Measurements from ENCODE around the gene ARID1B.
"Not testable (repeated sequence)": the region's sequence is repeated elsewhere in the genome, so short reads cannot be mapped to it uniquely, and the experiment has no call there.

Gene ARID1B

DNA sequence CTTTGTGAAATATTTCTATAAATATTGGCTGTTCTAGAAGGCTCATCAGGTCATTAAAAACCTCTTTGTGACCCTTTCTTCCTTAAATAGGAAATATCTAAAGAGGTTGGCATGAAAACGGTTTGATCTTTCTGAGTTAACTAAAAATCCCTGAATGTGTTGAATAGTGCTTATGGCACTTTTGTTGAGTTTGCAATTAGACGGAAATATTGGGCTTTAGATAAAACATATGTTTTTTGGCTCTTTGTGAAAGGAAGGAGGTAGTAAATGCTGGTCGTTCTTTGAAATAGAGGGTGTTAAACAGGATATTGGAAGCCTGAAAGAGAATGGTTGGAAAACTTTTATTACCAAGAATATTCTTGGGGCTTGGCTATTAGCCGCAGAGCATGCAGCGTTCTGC lies 163.0 kb downstream of the ARID1B start:
- DNase-seq (ENCODE audit: low spot score) = no peak

DNA sequence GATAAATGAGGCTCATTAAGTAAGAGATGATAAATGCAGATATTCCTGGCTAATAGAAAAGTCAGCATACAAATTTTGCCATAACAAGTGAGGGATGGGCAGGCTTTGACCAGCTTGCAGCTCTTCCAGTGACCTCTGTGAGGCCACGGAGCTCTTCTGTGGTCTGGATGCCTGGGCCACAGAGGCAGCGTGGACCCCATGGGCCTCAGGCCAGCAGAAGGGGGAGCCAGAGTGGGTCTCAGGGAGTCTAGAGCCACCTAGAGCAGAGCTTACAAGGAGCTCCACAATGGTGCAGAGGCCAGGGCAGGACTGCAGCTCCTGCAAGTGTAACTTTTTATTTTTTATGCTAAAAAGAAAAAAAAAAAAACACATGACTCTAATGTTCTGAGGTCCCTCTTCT lies 165.1 kb downstream of the ARID1B start:
- no peak for DNase-seq (ENCODE audit: low spot score)

DNA sequence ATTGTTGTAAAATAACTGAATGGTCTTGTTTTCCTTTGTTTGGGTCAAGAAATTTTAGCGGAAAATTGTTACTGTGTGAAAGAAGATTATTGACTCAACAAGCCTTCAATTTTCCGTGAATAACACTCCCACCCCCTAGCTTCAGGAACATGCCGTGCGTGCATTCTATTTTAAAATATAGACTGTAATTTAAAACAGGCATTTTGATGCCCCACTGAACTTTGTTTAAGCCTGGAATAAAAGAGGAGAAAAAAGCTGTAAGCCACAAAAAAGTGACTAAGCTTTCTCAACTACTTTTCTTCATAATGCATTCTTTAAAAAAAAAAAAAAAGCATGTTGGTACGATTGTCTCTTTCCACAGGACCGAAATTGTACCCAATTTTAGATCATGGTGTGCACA lies 166.0 kb downstream of the ARID1B start:
- no peak for DNase-seq (ENCODE audit: low spot score)

DNA sequence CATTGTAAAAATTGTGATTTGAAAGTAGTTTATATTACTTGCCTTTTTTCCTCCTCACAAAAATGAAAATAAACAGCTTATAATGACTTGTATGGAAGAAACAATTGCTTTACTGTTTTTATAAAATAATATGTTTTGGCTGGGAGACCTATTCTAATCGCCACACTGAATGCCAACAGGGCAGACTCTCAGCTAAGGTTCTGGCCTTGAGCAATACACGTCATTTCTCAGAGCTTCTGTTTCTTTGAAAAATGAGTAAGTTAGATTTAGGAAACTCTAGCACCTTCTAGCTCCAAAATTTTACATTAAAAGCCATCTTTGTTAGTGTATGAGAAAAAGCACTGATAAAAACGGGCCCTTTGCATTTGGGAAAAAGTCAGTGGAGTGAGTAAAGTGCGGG lies 166.6 kb downstream of the ARID1B start:
- DNase-seq (ENCODE audit: low spot score) = no peak

DNA sequence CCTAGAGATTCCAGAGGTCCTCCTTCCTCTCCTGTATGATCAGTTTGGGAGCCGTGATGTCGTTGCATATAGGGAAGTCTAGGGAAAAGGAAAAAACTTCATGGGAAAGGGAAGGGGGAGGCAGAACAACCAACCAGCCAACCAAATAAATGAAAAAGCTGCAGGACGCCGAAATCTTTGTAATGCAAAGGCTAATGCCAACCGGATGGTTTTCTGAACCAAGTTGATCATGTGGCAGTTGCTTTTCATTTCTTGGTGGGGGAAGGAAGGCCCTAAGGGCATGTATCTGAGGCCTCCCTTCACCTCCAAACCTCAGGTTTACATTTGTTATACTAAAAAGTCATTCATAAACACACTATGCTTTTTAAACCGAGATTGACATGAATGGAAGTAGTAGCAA lies 167.2 kb downstream of the ARID1B start:
- no peak for DNase-seq (ENCODE audit: low spot score)

DNA sequence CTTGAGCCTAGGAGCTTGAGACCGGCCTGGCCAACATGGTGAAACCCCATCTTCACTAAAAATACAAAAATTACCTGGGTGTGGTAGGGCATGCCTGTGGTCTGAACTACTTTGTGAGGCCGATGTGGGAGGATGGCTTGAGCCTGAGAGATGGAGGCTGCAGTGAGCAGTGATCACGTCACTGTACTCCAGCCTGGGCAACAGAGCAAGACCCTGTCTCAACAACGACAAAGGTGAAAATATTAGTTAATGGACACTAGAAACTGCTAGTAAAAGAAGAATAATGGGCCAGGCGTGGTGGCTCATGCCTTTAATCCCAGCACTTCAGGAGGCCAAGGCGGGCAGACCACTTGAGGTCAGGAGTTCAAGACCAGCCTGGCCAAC lies 168.6 kb downstream of the ARID1B start:
- not testable (repeated sequence) for DNase-seq (ENCODE audit: low spot score)

DNA sequence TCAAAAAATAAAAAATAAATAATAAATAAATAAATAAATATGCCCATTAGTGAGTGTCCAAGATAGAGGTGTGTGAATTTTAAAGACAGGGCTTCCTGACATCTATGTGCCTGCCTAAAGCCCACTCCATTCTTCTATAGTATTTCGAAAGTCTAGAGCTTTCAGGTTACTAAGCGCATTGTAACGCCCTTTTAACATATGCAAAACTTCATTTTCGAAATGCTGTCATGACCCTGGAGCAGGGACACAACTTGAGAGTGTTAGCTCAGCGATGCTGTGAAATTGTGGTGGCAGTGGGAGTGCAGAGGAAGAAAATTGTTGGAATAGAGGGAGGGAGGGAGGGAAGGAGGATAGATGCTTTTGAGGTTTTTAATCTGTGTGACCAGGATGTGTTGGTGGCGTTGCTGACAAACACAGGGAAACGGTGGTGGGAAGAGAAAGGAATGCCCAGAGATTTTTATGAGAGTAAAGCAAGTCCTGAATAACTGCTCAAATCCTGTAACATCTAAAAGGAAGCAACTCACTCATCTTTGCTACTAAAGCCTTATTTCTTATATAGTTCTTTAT lies 169.3 kb downstream of the ARID1B start:
- DNase-seq (ENCODE audit: low spot score) = no peak

DNA sequence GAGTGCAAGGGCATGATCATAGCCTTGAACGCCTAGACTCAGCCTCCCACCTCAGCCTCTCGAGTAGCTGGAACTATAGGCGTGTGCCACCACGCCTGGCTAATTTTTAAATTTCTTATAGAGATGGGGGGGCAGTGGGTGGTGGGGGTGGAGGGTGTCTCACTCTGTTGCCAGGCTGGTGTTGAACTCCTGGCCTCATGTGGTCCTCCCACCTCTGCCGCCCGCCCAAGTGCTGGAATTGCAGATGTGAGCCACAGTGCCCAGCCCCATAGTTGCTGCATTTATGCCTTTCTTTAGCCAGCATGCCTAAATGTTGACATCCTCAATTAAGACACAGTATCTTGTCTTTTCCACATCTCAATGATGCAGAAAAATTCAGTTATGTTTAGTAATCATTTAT lies 171.1 kb downstream of the ARID1B start:
- no peak for DNase-seq (ENCODE audit: low spot score)

DNA sequence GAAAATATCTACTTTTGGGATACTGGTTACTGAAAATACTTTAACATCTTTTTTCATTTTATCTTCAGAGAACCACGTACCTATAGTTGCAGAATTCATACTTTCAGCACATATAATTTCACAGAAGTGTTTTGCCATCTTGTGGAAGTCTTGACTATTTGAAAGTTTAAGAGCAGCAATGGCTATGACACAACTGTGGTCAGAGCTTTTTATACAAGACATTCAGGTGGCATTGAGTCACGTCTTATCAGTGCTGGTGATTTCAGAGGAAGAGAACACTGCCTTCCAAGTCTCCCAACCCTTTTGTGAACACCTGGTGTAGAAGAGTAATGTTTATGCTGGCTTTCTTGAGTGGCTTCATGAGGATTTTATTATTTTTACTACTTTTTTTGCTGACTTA lies 171.6 kb downstream of the ARID1B start:
- DNase-seq (ENCODE audit: low spot score) = no peak

DNA sequence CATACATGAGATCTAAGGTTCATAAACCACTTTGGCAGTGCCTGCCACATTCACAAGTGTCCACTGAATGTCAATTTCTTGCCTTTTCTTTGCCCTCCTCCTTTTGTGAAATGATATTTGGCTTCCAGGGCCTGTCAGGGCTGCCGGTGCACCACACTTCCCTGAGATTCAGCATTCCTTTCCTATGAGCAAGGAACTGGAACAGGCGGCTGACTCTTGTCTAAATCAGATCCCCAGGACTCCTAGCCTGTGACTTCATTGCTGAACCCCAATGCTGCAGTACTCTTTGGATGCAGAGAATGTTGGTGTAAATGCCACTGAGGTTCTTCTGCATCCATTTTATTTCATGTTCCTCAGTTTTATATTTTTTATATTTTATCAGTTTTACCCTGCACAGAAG lies 172.2 kb downstream of the ARID1B start:
- DNase-seq (ENCODE audit: low spot score) = no peak

DNA sequence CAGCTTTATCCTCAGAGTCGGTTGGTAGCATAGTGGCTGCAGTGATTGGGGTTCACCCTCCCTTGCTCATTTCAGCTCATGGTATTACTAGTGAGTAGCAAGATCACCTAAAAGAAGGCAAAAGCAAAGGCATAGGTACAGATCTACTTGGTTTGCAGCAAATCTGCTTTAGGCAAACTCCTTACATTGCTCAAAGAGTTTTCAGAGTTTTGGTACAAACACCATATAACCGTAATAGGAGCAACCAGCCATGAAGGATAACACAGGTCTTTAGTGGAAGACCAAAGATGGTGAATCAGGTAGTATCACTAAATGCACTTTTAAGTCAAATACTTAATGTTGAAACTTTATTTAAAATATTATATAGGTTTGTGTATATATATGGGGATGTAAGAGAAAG lies 172.9 kb downstream of the ARID1B start:
- DNase-seq (ENCODE audit: low spot score) = no peak

DNA sequence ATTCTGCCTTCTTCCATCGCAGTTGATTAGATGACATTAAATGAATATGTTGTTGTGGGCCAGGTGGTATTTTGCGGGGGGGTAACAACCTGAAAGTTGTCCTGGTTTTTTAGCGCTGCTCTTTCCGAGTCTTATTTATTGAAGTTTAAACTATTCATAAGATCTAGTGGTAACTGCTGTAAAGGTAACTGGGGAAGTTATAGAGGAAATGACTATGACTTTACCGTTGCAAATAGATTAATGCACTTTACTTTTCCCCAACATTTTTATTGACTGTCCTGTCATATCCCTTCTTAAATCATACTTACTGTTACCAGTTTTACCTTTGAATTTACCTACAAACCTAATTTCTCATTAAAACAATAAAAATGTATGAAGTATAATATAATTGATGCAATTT lies 173.4 kb downstream of the ARID1B start:
- DNase-seq (ENCODE audit: low spot score) = no peak

DNA sequence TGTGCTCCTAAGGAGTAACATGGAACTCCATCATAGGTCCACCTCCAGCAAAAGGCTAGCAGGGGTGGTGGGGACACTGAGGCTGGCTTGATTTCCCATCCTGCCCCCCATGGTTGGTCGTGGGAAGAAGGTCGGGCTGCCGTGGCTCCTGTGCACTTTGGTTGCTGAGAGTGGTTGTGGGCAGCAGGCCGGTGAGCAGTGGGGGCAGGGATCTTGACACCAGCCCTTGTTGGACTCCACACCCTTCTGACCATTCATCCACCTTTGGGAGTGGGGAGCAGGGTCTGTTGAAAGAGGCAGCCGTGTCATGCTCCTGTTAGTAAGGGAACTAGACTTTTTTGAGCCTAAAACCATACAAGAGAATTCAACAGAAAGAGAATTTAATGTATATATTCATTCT lies 175.2 kb downstream of the ARID1B start:
- DNase-seq (ENCODE audit: low spot score) = no peak

DNA sequence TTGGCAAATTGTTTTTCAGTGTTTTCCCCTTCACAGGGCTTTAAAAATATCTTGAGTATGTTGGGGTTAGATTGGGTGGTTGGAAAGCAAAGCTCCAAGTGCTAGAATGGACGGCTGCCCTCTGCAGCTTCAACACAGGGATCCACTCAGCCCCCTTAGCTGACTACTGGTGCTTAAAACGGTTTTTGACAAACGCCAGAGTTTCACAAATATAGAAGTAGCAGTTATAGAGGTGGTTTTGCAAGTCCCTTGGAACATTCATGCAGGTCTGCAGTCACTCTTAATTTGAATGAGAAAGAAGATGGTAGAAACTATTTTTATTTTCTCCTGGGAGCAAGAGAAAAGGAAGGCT lies 175.9 kb downstream of the ARID1B start:
- no peak for DNase-seq (ENCODE audit: low spot score)

DNA sequence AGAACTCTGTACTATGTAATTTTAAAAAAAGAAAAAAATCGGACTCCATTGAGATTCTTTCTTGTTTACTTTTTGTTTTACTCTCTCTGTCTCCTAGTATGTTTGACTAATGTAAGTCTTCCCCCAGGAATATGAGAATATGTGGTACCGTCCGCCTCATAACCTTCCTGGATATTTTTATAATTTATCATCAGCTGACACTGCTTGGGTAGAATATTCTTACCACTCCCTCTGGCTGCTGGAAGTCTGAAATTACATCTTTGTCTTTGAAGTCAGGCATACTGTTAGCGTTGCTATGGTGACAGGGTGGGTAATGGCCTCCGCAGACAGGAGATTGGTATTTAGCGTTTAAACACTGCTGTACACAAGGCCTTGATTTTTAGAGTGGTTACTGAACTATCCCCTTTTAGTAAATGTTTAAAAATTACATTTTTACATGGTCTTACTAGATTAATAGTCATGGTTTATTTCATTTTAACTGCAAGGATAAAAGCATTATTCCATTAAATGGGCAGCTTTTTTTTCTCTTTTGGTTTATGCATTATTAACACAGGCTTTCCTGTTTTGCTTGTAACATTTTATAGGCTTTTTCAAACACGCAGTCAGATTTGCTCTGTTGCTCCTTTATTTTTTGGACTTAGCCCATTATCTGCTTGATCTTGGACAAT lies 176.4 kb downstream of the ARID1B start:
- no peak for DNase-seq (ENCODE audit: low spot score)

DNA sequence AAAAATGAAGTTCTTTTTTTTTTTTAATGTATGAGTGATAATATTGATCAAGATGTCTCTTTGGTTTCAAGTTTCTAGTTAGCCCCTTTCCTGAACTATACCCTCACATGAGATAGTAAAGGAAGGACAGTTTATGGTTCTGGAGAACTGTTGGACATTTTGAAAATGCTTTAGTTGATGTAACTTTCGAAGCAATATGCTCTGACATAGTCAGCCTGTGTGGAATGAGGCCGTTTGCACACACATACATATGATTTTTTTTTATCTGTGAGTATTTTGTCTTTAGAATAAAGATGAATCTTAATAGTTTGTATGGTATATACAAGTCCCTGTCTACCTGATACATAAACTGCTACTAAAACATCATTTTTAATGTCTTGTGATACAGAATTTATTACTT lies 177.0 kb downstream of the ARID1B start:
- no peak for DNase-seq (ENCODE audit: low spot score)

DNA sequence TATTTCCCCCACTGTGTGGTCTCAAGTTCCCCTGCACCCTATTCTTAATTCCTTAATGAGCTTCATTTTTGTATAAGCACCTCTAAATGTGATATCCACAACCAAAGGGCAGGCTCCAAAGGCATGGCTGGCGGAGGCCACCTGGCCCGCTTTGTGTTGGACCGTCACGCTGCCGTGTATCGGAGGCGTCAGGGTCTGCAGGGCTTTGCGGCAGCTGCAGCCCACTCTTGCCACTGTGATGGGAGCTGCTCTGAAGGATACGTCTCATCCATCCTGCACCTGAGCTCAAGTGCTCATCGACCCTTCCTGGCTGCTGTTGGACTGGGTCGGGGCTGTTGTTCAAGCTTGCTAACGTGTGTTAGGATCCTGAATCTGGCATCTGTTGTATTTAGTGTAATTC lies 177.6 kb downstream of the ARID1B start:
- DNase-seq (ENCODE audit: low spot score) = no peak

DNA sequence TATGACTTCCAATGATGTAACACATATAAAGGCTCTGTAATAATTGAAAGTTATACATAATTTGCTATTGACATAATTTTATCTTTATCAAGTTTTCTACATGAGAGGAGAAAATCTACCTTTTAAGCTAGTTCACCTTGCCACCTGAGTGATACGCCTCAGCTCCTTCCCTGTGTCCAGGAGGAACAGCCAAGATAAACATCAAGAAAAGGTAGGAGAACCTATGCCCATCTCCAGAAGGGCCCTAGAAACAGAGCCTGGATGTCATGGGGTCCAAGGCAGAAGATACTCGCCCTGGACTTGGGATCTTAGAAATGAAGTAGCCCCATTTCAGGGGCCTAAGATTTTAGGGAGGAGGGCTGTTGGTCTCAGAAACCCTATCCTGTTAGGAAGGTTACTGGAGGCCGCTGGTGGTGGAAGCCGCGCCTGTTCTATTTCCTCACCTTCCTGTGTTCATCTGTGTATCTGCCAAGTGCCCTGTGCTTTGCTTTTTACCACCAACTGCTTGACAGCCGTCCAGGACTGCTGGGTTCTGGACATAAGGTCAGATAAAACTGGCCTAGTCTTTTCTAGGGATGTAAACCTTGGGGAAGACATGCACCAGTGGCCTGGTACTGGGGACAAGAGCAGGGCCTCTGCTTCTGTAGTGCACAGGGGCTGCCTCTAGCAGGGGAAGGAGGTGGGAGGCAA lies 178.5 kb downstream of the ARID1B start:
- no peak for DNase-seq (ENCODE audit: low spot score)

DNA sequence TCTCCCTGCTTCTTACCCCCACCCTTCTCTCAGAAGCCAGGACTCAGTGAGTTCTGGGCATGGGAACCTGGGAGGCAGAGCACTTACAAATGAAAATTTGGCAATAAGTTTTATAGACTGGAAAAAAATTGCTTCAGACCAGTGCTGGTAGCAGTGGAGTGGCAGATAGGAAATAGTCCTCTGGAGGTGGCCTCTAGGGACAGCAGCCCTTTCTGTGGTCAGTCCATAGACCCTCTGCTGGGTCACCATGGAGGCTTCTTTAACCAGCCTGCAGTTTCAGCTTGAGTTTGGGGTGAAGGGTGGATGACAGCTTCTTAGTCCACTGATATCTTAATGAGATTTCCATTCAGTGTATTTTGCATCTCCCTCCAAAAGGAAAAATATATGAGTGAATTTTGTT lies 179.1 kb downstream of the ARID1B start:
- DNase-seq (ENCODE audit: low spot score) = no peak

DNA sequence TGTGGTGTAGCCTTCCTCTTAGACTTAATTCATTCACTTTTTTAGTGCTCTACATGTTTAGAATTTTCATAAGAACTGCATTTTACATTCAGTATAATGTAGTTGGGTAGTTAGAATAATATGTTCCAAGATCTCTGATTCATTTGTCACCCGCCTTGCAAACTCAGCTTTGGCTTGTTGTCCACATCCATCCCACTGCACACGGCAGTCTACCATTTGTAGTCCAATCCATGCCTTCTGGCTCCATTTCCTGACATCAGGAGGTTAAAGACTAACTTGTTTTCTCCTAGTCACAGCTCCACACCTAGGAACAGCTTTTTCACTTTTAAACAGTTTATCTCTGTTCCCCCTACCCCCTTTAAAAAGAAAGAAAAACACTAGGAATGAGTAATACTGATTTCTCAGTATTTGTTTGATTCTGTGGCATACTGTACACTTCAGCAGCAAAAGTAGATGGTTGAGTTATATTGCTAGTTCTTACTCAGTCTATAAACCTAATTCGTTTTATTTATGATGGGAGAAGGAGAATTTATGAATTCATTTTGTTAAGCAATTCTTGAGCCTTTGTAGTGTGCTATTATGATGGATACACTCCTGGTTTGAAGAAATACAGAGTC lies 180.9 kb downstream of the ARID1B start:
- no peak for DNase-seq (ENCODE audit: low spot score)

DNA sequence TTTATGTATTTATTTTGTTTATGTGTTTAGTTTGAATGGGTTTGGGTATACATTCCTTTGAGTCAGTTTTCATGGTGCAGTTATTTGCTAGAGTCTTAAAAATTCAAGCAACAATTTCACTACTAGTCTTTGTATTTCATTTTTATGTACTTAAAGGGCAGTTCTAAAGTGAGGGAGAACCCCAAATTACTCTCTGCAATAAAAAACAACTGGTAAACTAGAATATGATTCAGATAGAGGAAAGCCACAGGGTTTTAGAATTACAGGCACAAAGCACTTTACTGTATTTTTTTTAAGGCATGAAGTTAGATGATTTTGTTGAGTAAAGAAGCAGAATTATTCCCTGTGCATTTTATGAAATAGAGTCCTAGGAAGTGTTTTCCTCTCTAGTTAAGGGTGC lies 183.3 kb downstream of the ARID1B start:
- no peak for DNase-seq (ENCODE audit: low spot score)

DNA sequence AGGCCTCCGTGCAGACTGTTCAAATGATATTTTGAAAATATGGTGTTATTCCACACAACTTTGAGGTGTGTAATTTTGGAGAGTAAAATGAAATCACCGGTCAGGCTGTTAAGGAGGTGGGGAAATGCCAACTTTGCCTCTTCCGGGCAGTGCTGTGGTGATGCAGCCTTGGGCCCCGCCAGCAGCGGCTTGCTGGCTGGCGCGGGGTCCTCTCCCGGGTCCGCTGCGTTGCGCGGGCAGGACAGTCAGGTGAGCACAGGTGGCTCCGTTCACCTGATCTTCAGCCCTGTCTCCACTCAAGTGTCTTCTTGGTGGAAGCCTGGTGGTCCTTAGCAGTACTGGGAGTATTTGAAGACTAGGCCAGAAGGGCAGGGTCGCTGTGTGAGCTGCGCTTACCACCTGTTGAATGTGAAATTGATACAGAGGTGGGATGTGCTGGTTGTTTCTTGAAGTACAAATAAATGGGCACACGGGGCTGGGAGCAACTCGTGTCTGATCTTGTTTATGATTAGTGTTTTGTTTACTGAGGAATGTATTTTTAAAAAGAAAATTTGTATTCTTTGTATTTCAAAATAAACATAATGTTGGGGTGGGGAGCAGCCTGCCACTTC lies 184.2 kb downstream of the ARID1B start:
- DNase-seq (ENCODE audit: low spot score) = no peak
